HG03095 (cell line): ENCODE measurements around the gene SOWAHD.
A peak's percentile ranks its signal among the peaks of the same experiment; 100 is the strongest.
"Not testable (repeated sequence)": the region's sequence is repeated elsewhere in the genome, so short reads cannot be mapped to it uniquely, and the experiment has no call there.

Experiments
- ATAC-seq: cut with Tn5 transposase; IDR thresholded peaks from one replicate; pipeline ENCODE4 v1.9.1; 2021; ENCODE audit warnings: moderate library complexity; ENCODE audit not compliant: unreplicated experiment

The SOWAHD gene

GRCh38 chrX:119757646-119757978 lies 776 bp upstream of the SOWAHD start:
- ATAC-seq: no peak

- no peak for ATAC-seq
These were observed 401 bp downstream of the SOWAHD start for GRCh38 chrX:119758731-119759247.

GRCh38 chrX:119759248-119759766 lies 919 bp downstream of the SOWAHD start:
- no peak for ATAC-seq

GRCh38 chrX:119760026-119760877 lies 1.9 kb downstream of the SOWAHD start:
- no peak for ATAC-seq

- no peak for ATAC-seq
These were observed 4.3 kb downstream of the SOWAHD start for GRCh38 chrX:119762718-119763117.

- ATAC-seq: no peak
These were observed 4.8 kb downstream of the SOWAHD start for GRCh38 chrX:119763181-119763580.

GRCh38 chrX:119763836-119764387 lies 5.5 kb downstream of the SOWAHD start:
- ATAC-seq: no peak

- ATAC-seq: not testable (repeated sequence)
These were observed 10.0 kb downstream of the SOWAHD start for GRCh38 chrX:119768436-119768835.

GRCh38 chrX:119769388-119769787 lies 11.0 kb downstream of the SOWAHD start:
- ATAC-seq: not testable (repeated sequence)

- ATAC-seq: no peak
These were observed 17.3 kb downstream of the SOWAHD start for GRCh38 chrX:119775517-119776238.

- no peak for ATAC-seq
These were observed 20.4 kb downstream of the SOWAHD start for GRCh38 chrX:119778829-119779228.

- ATAC-seq: no peak
These were observed 24.6 kb downstream of the SOWAHD start for GRCh38 chrX:119783026-119783425.

- no peak for ATAC-seq
These were observed 26.5 kb downstream of the SOWAHD start for GRCh38 chrX:119784747-119785446.

- peak; percentile 13 for ATAC-seq
These were observed 32.6 kb downstream of the SOWAHD start for GRCh38 chrX:119790977-119791436.

GRCh38 chrX:119791437-119792231 lies 33.2 kb downstream of the SOWAHD start, which contains the start of gene RPL39:
TSS of gene RPL39 (minus strand) at chrX:119791630. CDS start at chrX:119791576, 54 bp downstream.
- peak; percentile 88 for ATAC-seq

GRCh38 chrX:119801253-119802221 lies 43.1 kb downstream of the SOWAHD start:
- ATAC-seq: no peak

- ATAC-seq: no peak
These were observed 44.2 kb downstream of the SOWAHD start for GRCh38 chrX:119802546-119802945.

GRCh38 chrX:119808461-119808860 lies 50.1 kb downstream of the SOWAHD start:
- not testable (repeated sequence) for ATAC-seq
